Measurements from ENCODE around the gene FBXO39.

Gene FBXO39

DNA sequence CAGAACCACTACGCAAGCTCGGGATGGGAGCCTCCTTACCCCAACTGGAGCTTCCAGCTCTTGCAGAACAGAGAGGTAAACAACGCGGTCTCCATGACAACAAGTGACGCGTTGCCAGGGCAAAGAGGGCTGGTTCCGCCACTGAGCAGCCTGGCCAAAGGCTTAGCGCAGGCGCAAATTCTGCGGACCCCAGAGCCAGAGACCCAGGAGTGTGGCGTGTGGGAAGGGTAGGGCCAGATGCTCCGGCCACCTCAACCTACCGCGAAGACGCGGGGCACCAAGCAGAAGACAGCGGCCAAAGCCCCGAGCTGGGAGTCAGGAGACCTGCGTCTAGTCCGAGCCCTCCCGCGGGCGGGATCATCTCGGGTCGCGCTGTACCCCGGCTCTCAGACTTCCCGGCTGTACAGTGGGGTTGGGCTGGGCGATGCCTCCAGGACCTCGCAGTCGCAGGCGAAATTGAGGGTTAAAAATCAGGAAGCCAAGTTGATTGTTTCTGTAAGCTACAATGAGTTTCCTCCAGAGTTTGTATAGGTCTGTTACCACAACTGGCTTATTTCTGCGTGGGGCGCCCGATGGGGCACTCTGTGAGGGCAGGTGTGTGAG, 55.7 kb downstream of the FBXO39 start, which contains the start of gene TEKT1 (continued):
- TF ChIP-seq ZNF223 (tag by site-specific recombination; IDR thresholded peaks at IDR 0.05) = no peak
- TF ChIP-seq, protein P1, sequence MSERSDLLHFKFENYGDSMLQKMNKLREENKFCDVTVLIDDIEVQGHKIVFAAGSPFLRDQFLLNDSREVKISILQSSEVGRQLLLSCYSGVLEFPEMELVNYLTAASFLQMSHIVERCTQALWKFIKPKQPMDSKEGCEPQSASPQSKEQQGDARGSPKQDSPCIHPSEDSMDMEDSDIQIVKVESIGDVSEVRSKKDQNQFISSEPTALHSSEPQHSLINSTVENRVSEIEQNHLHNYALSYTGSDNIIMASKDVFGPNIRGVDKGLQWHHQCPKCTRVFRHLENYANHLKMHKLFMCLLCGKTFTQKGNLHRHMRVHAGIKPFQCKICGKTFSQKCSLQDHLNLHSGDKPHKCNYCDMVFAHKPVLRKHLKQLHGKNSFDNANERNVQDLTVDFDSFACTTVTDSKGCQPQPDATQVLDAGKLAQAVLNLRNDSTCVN (tag by site-specific recombination; optimal IDR thresholded peaks at IDR 0.05) = no peak
- no peak for TF ChIP-seq REPIN1 (tag by site-specific recombination; IDR thresholded peaks at IDR 0.05; ENCODE audit: low read depth)
- no peak for TF ChIP-seq ZNF529 (tag by site-specific recombination; IDR thresholded peaks at IDR 0.05; ENCODE audit: insufficient replicate concordance)
- no peak for TF ChIP-seq BCL11B (tag by site-specific recombination; IDR thresholded peaks at IDR 0.05; ENCODE audit: low read depth)
- peak; percentile 15; the same call in 1 of the 2 replicates for TF ChIP-seq ZBTB20 (tag by site-specific recombination; IDR thresholded peaks at IDR 0.05)
- no peak for TF ChIP-seq ZNF501 (tag by site-specific recombination; IDR thresholded peaks at IDR 0.05)
- TF ChIP-seq, protein P2, sequence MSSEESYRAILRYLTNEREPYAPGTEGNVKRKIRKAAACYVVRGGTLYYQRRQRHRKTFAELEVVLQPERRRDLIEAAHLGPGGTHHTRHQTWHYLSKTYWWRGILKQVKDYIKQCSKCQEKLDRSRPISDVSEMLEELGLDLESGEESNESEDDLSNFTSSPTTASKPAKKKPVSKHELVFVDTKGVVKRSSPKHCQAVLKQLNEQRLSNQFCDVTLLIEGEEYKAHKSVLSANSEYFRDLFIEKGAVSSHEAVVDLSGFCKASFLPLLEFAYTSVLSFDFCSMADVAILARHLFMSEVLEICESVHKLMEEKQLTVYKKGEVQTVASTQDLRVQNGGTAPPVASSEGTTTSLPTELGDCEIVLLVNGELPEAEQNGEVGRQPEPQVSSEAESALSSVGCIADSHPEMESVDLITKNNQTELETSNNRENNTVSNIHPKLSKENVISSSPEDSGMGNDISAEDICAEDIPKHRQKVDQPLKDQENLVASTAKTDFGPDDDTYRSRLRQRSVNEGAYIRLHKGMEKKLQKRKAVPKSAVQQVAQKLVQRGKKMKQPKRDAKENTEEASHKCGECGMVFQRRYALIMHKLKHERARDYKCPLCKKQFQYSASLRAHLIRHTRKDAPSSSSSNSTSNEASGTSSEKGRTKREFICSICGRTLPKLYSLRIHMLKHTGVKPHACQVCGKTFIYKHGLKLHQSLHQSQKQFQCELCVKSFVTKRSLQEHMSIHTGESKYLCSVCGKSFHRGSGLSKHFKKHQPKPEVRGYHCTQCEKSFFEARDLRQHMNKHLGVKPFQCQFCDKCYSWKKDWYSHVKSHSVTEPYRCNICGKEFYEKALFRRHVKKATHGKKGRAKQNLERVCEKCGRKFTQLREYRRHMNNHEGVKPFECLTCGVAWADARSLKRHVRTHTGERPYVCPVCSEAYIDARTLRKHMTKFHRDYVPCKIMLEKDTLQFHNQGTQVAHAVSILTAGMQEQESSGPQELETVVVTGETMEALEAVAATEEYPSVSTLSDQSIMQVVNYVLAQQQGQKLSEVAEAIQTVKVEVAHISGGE (tag by site-specific recombination; conservative IDR thresholded peaks at IDR 0.05; ENCODE audit: low read depth) = no peak
- no peak for TF ChIP-seq ZNF239 (tag by site-specific recombination; IDR thresholded peaks at IDR 0.05)
- no peak for TF ChIP-seq ZNF610 (tag by site-specific recombination; IDR thresholded peaks at IDR 0.05; ENCODE audit: borderline replicate concordance)
- TF ChIP-seq ZNF133 (tag by site-specific recombination; IDR thresholded peaks at IDR 0.05) = no peak
- TF ChIP-seq ZBTB17 (tag by site-specific recombination; IDR thresholded peaks at IDR 0.05) = peak; percentile 52
- TF ChIP-seq ZNF843 (tag by site-specific recombination; IDR thresholded peaks at IDR 0.05) = no peak
- no peak for TF ChIP-seq IKZF3 (tag by site-specific recombination; IDR thresholded peaks at IDR 0.05)
- TF ChIP-seq ZNF600 (tag by site-specific recombination; IDR thresholded peaks at IDR 0.05) = peak; percentile 78
- TF ChIP-seq ZNF211 (tag by site-specific recombination; IDR thresholded peaks at IDR 0.05; ENCODE audit: low read depth) = no peak
- TF ChIP-seq ZNF785 (tag by site-specific recombination; IDR thresholded peaks at IDR 0.05) = no peak
- TF ChIP-seq ZNF366 (tag by site-specific recombination; conservative IDR thresholded peaks at IDR 0.05) = no peak
- no peak for TF ChIP-seq YY2 (tag by site-specific recombination; IDR thresholded peaks at IDR 0.05)
- no peak for TF ChIP-seq KLF1 (tag by site-specific recombination; IDR thresholded peaks at IDR 0.05)
- no peak for TF ChIP-seq ZNF654 (tag by site-specific recombination; IDR thresholded peaks at IDR 0.05; ENCODE audit: low read depth)
- TF ChIP-seq ZNF423 (tag by site-specific recombination; IDR thresholded peaks at IDR 0.05) = no peak
- no peak for TF ChIP-seq ZNF112 (tag by site-specific recombination; IDR thresholded peaks at IDR 0.05)
- no peak for TF ChIP-seq OVOL3 (tag by site-specific recombination; IDR thresholded peaks at IDR 0.05)
- TF ChIP-seq TCF7L2 (IDR thresholded peaks at IDR 0.05; ENCODE audit: borderline replicate concordance, low read depth, low read length) = no peak
- no peak for TF ChIP-seq ZIC2 (tag by site-specific recombination; IDR thresholded peaks at IDR 0.05)
- TF ChIP-seq, protein P3, sequence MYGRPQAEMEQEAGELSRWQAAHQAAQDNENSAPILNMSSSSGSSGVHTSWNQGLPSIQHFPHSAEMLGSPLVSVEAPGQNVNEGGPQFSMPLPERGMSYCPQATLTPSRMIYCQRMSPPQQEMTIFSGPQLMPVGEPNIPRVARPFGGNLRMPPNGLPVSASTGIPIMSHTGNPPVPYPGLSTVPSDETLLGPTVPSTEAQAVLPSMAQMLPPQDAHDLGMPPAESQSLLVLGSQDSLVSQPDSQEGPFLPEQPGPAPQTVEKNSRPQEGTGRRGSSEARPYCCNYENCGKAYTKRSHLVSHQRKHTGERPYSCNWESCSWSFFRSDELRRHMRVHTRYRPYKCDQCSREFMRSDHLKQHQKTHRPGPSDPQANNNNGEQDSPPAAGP (tag by site-specific recombination; IDR thresholded peaks at IDR 0.05) = no peak
- TF ChIP-seq ZNF660 (tag by site-specific recombination; IDR thresholded peaks at IDR 0.05) = no peak
- no peak for TF ChIP-seq ZFHX2 (tag by site-specific recombination; conservative IDR thresholded peaks at IDR 0.05)
- TF ChIP-seq, protein P4, sequence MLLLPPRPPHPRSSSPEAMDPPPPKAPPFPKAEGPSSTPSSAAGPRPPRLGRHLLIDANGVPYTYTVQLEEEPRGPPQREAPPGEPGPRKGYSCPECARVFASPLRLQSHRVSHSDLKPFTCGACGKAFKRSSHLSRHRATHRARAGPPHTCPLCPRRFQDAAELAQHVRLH (tag by site-specific recombination; IDR thresholded peaks at IDR 0.05) = no peak
- no peak for TF ChIP-seq ZNF624 (tag by site-specific recombination; IDR thresholded peaks at IDR 0.05)
- TF ChIP-seq, protein P5, sequence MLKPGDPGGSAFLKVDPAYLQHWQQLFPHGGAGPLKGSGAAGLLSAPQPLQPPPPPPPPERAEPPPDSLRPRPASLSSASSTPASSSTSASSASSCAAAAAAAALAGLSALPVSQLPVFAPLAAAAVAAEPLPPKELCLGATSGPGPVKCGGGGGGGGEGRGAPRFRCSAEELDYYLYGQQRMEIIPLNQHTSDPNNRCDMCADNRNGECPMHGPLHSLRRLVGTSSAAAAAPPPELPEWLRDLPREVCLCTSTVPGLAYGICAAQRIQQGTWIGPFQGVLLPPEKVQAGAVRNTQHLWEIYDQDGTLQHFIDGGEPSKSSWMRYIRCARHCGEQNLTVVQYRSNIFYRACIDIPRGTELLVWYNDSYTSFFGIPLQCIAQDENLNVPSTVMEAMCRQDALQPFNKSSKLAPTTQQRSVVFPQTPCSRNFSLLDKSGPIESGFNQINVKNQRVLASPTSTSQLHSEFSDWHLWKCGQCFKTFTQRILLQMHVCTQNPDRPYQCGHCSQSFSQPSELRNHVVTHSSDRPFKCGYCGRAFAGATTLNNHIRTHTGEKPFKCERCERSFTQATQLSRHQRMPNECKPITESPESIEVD (tag by site-specific recombination; IDR thresholded peaks at IDR 0.05) = no peak
- TF ChIP-seq ZNF174 (tag by site-specific recombination; IDR thresholded peaks at IDR 0.05) = no peak
- TF ChIP-seq, protein P6, sequence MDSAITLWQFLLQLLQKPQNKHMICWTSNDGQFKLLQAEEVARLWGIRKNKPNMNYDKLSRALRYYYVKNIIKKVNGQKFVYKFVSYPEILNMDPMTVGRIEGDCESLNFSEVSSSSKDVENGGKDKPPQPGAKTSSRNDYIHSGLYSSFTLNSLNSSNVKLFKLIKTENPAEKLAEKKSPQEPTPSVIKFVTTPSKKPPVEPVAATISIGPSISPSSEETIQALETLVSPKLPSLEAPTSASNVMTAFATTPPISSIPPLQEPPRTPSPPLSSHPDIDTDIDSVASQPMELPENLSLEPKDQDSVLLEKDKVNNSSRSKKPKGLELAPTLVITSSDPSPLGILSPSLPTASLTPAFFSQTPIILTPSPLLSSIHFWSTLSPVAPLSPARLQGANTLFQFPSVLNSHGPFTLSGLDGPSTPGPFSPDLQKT (IDR thresholded peaks at IDR 0.05; ENCODE audit: borderline replicate concordance, low read depth, low read length) = no peak
